Ecto neural progenitor cell (in vitro differentiated cells): Measurements from ENCODE around the gene TRA2B.

Source experiments
- DNase-seq: peaks from one replicate; pipeline ENCODE4 v3.0.0-alpha.2; 2018; ENCODE audit warnings: low spot score

The TRA2B gene

DNA sequence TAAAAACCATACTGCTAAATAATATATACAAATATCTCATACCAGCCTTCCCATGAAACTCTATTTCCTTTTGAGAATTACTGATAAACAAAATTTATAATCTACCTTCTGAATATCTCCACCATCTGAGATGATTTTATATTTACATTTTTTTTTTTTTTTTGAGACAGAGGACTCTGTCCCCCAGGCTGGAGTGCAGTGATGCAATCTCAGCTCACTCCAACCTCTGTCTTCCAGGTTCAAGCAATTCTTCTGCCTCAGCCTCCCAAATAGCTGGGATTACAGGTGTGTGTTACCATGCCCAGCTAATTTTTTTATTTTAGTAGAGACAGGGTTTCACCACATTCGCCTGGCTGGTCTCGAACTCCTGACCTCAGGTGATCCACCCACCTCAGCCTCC is 70.2 kb downstream of the TRA2B start:
- DNase-seq: no peak

- DNase-seq: no peak
Measured at GRCh38 chr3:185866995-185867394, 70.8 kb downstream of the TRA2B start.

- no peak for DNase-seq
Measured at GRCh38 chr3:185866555-185866954, 71.3 kb downstream of the TRA2B start.
